H1 (cell line): ENCODE data around the gene PIAS3. TPM values are rescaled to one million over a fixed set of nuclear protein-coding genes. Genes with fewer than 3 reads are reported as not detected.
A peak's percentile ranks its signal among the peaks of the same experiment; 100 is the strongest.

ENCODE experiments used
- CHD2 ChIP-seq: IDR thresholded peaks from 2 replicates; pipeline ENCODE4 v1.6.1; 2012; ENCODE audit warnings: low read length, improper control_type of control experiment
- KDM1A ChIP-seq: fragments of 200-600, 300-600 bp; sonication (generic); IDR thresholded peaks from 2 replicates; pipeline ENCODE4 v1.7.1; 2016; ENCODE audit warnings: mild to moderate bottlenecking, low read length, borderline replicate concordance
- RBBP5 ChIP-seq: IDR thresholded peaks from 2 replicates; pipeline ENCODE4 v1.7.1; 2012; ENCODE audit warnings: low read depth, mild to moderate bottlenecking, inconsistent platforms, low read length, moderate library complexity, borderline replicate concordance
- RXRA ChIP-seq: IDR thresholded peaks from 2 replicates; pipeline ENCODE4 v1.6.1; 2011; ENCODE audit warnings: low read depth, mild to moderate bottlenecking, low read length, moderate library complexity; ENCODE audit not compliant: insufficient read depth
- SRF ChIP-seq: IDR thresholded peaks from 2 replicates; pipeline ENCODE4 v1.6.1; 2011; ENCODE audit warnings: mild to moderate bottlenecking, low read depth, low read length, moderate library complexity
- TCF12 ChIP-seq: IDR thresholded peaks from 2 replicates; pipeline ENCODE4 v1.6.1; 2011; ENCODE audit warnings: low read depth, mild to moderate bottlenecking, low read length
- polyA plus RNA-seq, 7 experiments: library from polyadenylated mRNA; depleted of rRNA in 3 of 7; stranded (reverse) in 5 of 7; unstranded in 2 of 7; fragments of >200 nt in 5 of 7; fragments of 200-250 nt in 2 of 7; gene quantifications; 1 replicate in 5 of 7; 2 replicates in 1 of 7; 4 replicates in 1 of 7; pipeline versions ENCODE4 v1.2.1 to v1.2.3, GENCODE V29; 2011 to 2013; ENCODE audit warnings: missing spikeins in 2 of 7, mixed read lengths in 2 of 7
- total RNA-seq: library from RNA; stranded (reverse); fragmentation: NEBNext Ultra II Directional; extraction: Animal tissue kit (Norgen Biotek cat#: 25700); gene quantifications from 2 replicates; pipeline ENCODE4 v1.2.1, GENCODE V29; 2021
- TF ChIP-seq, protein P1 (sequence below): fragments of 300-600 bp; sonication (generic); IDR thresholded peaks from 2 replicates; pipeline ENCODE4 v1.7.1; 2012; ENCODE audit warnings: low read length, moderate library complexity, mild to moderate bottlenecking, inconsistent platforms; ENCODE audit not compliant: insufficient replicate concordance
- TF ChIP-seq, protein P2 (sequence below): IDR thresholded peaks from 2 replicates; pipeline ENCODE4 v1.6.1; 2011; ENCODE audit warnings: low read length, improper control_type of control experiment

The PIAS3 gene
- total and polyA plus RNA-seq, 2 of the 8 experiments (the other 6 are each of a cell fraction or from before 2014, with no cell fraction given), result 36.7 to 49.9 TPM

DNA sequence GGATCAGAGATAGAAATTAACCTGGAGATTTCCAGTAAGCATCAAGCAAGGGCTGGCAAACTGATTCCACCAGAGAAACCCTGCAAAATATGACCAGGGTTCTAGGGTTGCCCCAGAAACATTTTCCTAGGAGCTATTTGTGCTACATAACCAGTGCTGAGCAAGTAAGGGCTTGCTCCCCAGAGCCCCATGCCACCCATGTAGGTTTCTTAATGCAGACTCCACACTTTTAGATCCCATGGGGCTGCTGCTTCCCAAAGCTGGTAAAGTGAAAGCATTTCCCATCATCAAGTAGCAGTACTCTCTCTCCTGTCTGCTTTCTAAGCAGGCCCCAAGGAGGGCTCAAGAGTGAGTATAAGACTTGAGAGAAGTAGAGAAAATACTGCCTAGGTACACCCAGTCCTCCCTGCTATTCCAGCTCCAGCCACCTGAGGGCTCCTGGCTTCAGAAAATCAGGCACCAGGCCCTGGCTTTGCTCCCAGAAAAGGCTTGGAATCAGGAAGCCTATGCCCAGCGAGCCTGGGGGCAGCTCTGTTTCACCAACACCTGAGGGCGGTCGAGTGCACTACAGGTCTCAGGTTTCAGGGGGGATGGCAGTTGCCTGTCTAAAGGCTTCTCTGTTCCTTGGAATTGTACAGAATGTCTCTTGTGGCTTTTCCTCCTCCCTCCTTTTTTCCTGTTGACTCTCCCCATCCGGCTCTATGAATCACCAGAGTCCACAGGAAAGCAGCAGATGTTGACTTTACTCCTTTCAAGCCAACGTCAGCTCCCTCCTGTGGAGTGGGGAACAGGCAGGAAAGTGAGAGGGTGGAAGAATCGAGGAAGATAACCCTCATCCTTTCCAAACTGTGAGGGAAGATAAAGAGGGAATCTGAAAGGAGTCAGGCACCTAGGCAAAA is 33.0 kb upstream of the PIAS3 start (continued):
- TF ChIP-seq, protein P1, sequence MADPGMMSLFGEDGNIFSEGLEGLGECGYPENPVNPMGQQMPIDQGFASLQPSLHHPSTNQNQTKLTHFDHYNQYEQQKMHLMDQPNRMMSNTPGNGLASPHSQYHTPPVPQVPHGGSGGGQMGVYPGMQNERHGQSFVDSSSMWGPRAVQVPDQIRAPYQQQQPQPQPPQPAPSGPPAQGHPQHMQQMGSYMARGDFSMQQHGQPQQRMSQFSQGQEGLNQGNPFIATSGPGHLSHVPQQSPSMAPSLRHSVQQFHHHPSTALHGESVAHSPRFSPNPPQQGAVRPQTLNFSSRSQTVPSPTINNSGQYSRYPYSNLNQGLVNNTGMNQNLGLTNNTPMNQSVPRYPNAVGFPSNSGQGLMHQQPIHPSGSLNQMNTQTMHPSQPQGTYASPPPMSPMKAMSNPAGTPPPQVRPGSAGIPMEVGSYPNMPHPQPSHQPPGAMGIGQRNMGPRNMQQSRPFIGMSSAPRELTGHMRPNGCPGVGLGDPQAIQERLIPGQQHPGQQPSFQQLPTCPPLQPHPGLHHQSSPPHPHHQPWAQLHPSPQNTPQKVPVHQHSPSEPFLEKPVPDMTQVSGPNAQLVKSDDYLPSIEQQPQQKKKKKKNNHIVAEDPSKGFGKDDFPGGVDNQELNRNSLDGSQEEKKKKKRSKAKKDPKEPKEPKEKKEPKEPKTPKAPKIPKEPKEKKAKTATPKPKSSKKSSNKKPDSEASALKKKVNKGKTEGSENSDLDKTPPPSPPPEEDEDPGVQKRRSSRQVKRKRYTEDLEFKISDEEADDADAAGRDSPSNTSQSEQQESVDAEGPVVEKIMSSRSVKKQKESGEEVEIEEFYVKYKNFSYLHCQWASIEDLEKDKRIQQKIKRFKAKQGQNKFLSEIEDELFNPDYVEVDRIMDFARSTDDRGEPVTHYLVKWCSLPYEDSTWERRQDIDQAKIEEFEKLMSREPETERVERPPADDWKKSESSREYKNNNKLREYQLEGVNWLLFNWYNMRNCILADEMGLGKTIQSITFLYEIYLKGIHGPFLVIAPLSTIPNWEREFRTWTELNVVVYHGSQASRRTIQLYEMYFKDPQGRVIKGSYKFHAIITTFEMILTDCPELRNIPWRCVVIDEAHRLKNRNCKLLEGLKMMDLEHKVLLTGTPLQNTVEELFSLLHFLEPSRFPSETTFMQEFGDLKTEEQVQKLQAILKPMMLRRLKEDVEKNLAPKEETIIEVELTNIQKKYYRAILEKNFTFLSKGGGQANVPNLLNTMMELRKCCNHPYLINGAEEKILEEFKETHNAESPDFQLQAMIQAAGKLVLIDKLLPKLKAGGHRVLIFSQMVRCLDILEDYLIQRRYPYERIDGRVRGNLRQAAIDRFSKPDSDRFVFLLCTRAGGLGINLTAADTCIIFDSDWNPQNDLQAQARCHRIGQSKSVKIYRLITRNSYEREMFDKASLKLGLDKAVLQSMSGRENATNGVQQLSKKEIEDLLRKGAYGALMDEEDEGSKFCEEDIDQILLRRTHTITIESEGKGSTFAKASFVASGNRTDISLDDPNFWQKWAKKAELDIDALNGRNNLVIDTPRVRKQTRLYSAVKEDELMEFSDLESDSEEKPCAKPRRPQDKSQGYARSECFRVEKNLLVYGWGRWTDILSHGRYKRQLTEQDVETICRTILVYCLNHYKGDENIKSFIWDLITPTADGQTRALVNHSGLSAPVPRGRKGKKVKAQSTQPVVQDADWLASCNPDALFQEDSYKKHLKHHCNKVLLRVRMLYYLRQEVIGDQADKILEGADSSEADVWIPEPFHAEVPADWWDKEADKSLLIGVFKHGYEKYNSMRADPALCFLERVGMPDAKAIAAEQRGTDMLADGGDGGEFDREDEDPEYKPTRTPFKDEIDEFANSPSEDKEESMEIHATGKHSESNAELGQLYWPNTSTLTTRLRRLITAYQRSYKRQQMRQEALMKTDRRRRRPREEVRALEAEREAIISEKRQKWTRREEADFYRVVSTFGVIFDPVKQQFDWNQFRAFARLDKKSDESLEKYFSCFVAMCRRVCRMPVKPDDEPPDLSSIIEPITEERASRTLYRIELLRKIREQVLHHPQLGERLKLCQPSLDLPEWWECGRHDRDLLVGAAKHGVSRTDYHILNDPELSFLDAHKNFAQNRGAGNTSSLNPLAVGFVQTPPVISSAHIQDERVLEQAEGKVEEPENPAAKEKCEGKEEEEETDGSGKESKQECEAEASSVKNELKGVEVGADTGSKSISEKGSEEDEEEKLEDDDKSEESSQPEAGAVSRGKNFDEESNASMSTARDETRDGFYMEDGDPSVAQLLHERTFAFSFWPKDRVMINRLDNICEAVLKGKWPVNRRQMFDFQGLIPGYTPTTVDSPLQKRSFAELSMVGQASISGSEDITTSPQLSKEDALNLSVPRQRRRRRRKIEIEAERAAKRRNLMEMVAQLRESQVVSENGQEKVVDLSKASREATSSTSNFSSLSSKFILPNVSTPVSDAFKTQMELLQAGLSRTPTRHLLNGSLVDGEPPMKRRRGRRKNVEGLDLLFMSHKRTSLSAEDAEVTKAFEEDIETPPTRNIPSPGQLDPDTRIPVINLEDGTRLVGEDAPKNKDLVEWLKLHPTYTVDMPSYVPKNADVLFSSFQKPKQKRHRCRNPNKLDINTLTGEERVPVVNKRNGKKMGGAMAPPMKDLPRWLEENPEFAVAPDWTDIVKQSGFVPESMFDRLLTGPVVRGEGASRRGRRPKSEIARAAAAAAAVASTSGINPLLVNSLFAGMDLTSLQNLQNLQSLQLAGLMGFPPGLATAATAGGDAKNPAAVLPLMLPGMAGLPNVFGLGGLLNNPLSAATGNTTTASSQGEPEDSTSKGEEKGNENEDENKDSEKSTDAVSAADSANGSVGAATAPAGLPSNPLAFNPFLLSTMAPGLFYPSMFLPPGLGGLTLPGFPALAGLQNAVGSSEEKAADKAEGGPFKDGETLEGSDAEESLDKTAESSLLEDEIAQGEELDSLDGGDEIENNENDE, result no peak
- TF ChIP-seq TCF12, result no peak
- 0 out of 2 replicates have a peak, but pooled peaks have one; percentile 7 for TF ChIP-seq SRF
- TF ChIP-seq, protein P2, sequence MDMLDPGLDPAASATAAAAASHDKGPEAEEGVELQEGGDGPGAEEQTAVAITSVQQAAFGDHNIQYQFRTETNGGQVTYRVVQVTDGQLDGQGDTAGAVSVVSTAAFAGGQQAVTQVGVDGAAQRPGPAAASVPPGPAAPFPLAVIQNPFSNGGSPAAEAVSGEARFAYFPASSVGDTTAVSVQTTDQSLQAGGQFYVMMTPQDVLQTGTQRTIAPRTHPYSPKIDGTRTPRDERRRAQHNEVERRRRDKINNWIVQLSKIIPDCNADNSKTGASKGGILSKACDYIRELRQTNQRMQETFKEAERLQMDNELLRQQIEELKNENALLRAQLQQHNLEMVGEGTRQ, result peak; percentile 10; the same call in 1 of the 2 replicates
- no peak for TF ChIP-seq RXRA
- peak; percentile 41; the same call in 1 of the 2 replicates for TF ChIP-seq KDM1A
- TF ChIP-seq RBBP5, result no peak
- TF ChIP-seq CHD2, result peak; percentile 34; the same call in 1 of the 2 replicates
